HepG2 (cell line): ENCODE data around the gene MCOLN1. TPM values are rescaled to one million over a fixed set of nuclear protein-coding genes. Genes with fewer than 3 reads are reported as not detected.

ENCODE experiments used
- ATAC-seq: fragments of 200-7000 bp; cut with Tn5 transposase; 3 replicates; pipeline ENCODE4 v1.9.1; 2020; ENCODE audit warnings: mild to moderate bottlenecking, moderate library complexity
- BruUV-seq: library from RNA; stranded (reverse); fragments of 400-500 nt; replicated peaks from 2 replicates; lab custom pipeline; 2021; lab: Mats Ljungman, UMichigan
- CTCF ChIA-PET: fragments of 300-600 bp; formaldehyde crosslinking; extraction: SDS; loops from one replicate; lab custom pipeline; 2021; ENCODE audit warnings: low total read pairs, inconsistent platforms, low intra/inter-chr PET ratio; lab: Yijun Ruan, JAX
- POLR2A ChIA-PET: fragments of 350-600 bp; sonication (Branson Sonifier 250); formaldehyde crosslinking; loops from one replicate; lab custom pipeline; 2020; ENCODE audit warnings: antibody characterized with exemption, inconsistent platforms; lab: Yijun Ruan, JAX
- DNase-seq: peaks from one replicate; pipeline ENCODE4 v3.0.0-alpha.2; 2015; ENCODE audit warnings: low spot score
- FAIRE-seq: peaks from 3 replicates; lab custom pipeline; 2011; peaks lifted over from hg19 to GRCh38; lab: Jason Lieb, UNC
- H2AFZ ChIP-seq: one replicate; pipeline ENCODE4 v1.6.1; 2011; ENCODE audit warnings: low read length, inconsistent platforms
- H3K27ac ChIP-seq: fragments of 300-600 bp; 3 replicates; pipeline ENCODE4 v1.8.0; 2011; ENCODE audit warnings: mixed run types, mild to moderate bottlenecking, mixed read lengths, low read length, inconsistent platforms; ENCODE audit not compliant: insufficient read depth; ENCODE audit errors: extremely low read length
- H3K27me3 ChIP-seq, 2 experiments: fragments of 200-600 bp in 1 of 2; 2 replicates in 1 of 2; 3 replicates in 1 of 2; pipeline versions ENCODE4 v1.6.0 to v1.8.0; 2011; ENCODE audit warnings: low read length in 2 of 2, mild to moderate bottlenecking in 2 of 2, moderate library complexity in 2 of 2, inconsistent platforms in 1 of 2; ENCODE audit not compliant: insufficient read depth in 2 of 2, control insufficient read depth in 1 of 2
- H3K36me3 ChIP-seq, 2 experiments: fragments of 200-600 bp in 1 of 2; replicated peaks in 1 of 2; 2 replicates in 1 of 2; 3 replicates in 1 of 2; pipeline versions ENCODE4 v1.5.1 to v1.8.0; 2011; ENCODE audit warnings: low read length in 2 of 2, inconsistent platforms in 1 of 2; ENCODE audit not compliant: insufficient read depth in 2 of 2, control insufficient read depth in 1 of 2
- H3K4me1 ChIP-seq: 2 replicates; pipeline ENCODE4 v1.5.1; 2012; ENCODE audit warnings: low read length, inconsistent platforms; ENCODE audit not compliant: insufficient read depth
- H3K4me2 ChIP-seq: 2 replicates; pipeline ENCODE4 v1.6.0; 2011; ENCODE audit warnings: low read depth, low read length, inconsistent platforms
- H3K4me3 ChIP-seq, 3 experiments: fragments of 200-600 bp in 1 of 3; sonication (generic), shearing (Covaris generic) in 1 of 3; replicated peaks in 1 of 3; 2 replicates each; pipeline ENCODE4 v1.5.1; 2011 to 2016; ENCODE audit warnings: low read length in 3 of 3, inconsistent platforms in 2 of 3, low read depth in 2 of 3, mild to moderate bottlenecking in 2 of 3, control low read depth in 1 of 3, mixed read lengths in 1 of 3; ENCODE audit not compliant: insufficient read depth in 1 of 3
- H3K79me2 ChIP-seq: one replicate; pipeline ENCODE4 v1.6.1; 2011; ENCODE audit warnings: low read length, inconsistent platforms; ENCODE audit not compliant: insufficient read depth
- H3K9ac ChIP-seq: 2 replicates; pipeline ENCODE4 v1.6.0; 2011; ENCODE audit warnings: mild to moderate bottlenecking, low read depth, low read length, inconsistent platforms; ENCODE audit not compliant: insufficient read depth
- H3K9me3 ChIP-seq: 2 replicates; pipeline ENCODE4 v1.5.1; 2012; ENCODE audit warnings: mild to moderate bottlenecking, low read length
- H4K20me1 ChIP-seq: 2 replicates; pipeline ENCODE4 v1.6.0; 2011; ENCODE audit warnings: inconsistent platforms, mild to moderate bottlenecking, low read length, moderate library complexity; ENCODE audit not compliant: insufficient read depth
- EHMT2 ChIP-seq: fragments of 200-600 bp; sonication (generic); IDR thresholded peaks from 2 replicates; pipeline ENCODE4 v1.7.0; 2017; ENCODE audit warnings: antibody characterized with exemption, low read depth, low read length, borderline replicate concordance
- GATAD1 ChIP-seq: IDR thresholded peaks from 2 replicates; pipeline ENCODE4 v1.6.1; 2016; ENCODE audit warnings: missing genetic modification reagents, missing compliant biosample characterization
- KAT2B ChIP-seq: fragments of 150-350 bp; IDR thresholded peaks from 2 replicates; pipeline ENCODE4 v1.6.1; 2014; ENCODE audit warnings: low read depth, low read length, borderline replicate concordance
- KAT8 ChIP-seq: IDR thresholded peaks from 2 replicates; pipeline ENCODE4 v1.6.1; 2016; ENCODE audit warnings: missing genetic modification reagents, missing compliant biosample characterization
- KLF13 ChIP-seq: sonication (generic); formaldehyde crosslinking; IDR thresholded peaks from 2 replicates; pipeline ENCODE4 v1.4.0; 2020; ENCODE audit warnings: mild to moderate bottlenecking, missing genetic modification reagents
- KMT2B ChIP-seq: IDR thresholded peaks from 2 replicates; pipeline ENCODE4 v1.6.1; 2016; ENCODE audit warnings: missing genetic modification reagents, missing compliant biosample characterization
- MED8 ChIP-seq: sonication (generic); formaldehyde crosslinking; IDR thresholded peaks from 2 replicates; pipeline ENCODE4 v1.8.1; 2023; ENCODE audit warnings: mild to moderate bottlenecking, missing genetic modification reagents; ENCODE audit not compliant: insufficient replicate concordance
- MIXL1 ChIP-seq: IDR thresholded peaks from 2 replicates; pipeline ENCODE4 v1.6.1; 2016
- NFYB ChIP-seq: sonication (generic); formaldehyde crosslinking; IDR thresholded peaks from 2 replicates; pipeline ENCODE4 v1.4.0; 2020; ENCODE audit warnings: missing genetic modification reagents
- PRDM4 ChIP-seq: sonication (generic); formaldehyde crosslinking; IDR thresholded peaks from 2 replicates; pipeline ENCODE4 v1.9.0; 2021; ENCODE audit warnings: missing genetic modification reagents, borderline replicate concordance
- SIN3A ChIP-seq: IDR thresholded peaks from 2 replicates; pipeline ENCODE4 v1.6.1; 2011; ENCODE audit warnings: low read depth, mild to moderate bottlenecking, control low read depth, low read length, borderline replicate concordance
- SMARCE1 ChIP-seq: fragments of 450-650 bp; IDR thresholded peaks from 2 replicates; pipeline ENCODE4 v1.6.1; 2017; ENCODE audit warnings: borderline replicate concordance
- TEAD3 ChIP-seq: optimal IDR thresholded peaks from 2 replicates; pipeline ENCODE3; 2016; ENCODE audit warnings: borderline replicate concordance
- YY1 ChIP-seq: IDR thresholded peaks from 2 replicates; pipeline ENCODE4 v1.6.1; 2011; ENCODE audit warnings: low read length, low read depth, moderate library complexity, mild to moderate bottlenecking; ENCODE audit not compliant: insufficient read depth, insufficient replicate concordance
- ZFP90 ChIP-seq: sonication (generic); formaldehyde crosslinking; IDR thresholded peaks from 2 replicates; pipeline ENCODE4 v1.8.0; 2022; ENCODE audit warnings: missing genetic modification reagents, mild to moderate bottlenecking, inconsistent platforms, borderline replicate concordance
- ZNF530 ChIP-seq: sonication (generic); formaldehyde crosslinking; IDR thresholded peaks from 2 replicates; pipeline ENCODE4 v1.5.0; 2020; ENCODE audit warnings: low read depth, mild to moderate bottlenecking, missing genetic modification reagents
- ZNF652 ChIP-seq: IDR thresholded peaks from 2 replicates; pipeline ENCODE4 v1.6.1; 2016; ENCODE audit warnings: low read depth, borderline replicate concordance
- ZNF678 ChIP-seq: sonication (generic); formaldehyde crosslinking; IDR thresholded peaks from 2 replicates; pipeline ENCODE4 v1.4.0; 2020; ENCODE audit warnings: mild to moderate bottlenecking, missing genetic modification reagents
- ZNF766 ChIP-seq: sonication (generic); formaldehyde crosslinking; IDR thresholded peaks from 2 replicates; pipeline ENCODE4 v1.5.0; 2020; ENCODE audit warnings: missing genetic modification reagents, borderline replicate concordance
- ZNF790 ChIP-seq: sonication (generic); formaldehyde crosslinking; IDR thresholded peaks from 2 replicates; pipeline ENCODE4 v1.8.0; 2022; ENCODE audit warnings: missing genetic modification reagents, mild to moderate bottlenecking, borderline replicate concordance
- WGBS: methylation state at CpG from one replicate; pipeline ENCODE4 v1.1.6; 2017; ENCODE audit warnings: low lambda C conversion rate; 5-methylcytosine and 5-hydroxymethylcytosine counted together
- in situ Hi-C: cut with HindIII; loops from 2 replicates; pipeline ENCODE4 v1.10.0; 2017; ENCODE audit warnings: low pct_unique_long_range_greater_than_20kb; ENCODE audit not compliant: extremely low pct_ligation_motif_present
- intact Hi-C: fragments of 100-400 bp; cut with micrococcal nuclease; formaldehyde crosslinking; loops from one replicate; pipeline ENCODE4 v1.10.0; 2022; ENCODE audit not compliant: unreplicated experiment
- polyA plus RNA-seq, 8 experiments: library from polyadenylated mRNA; depleted of rRNA in 3 of 8; stranded (reverse) in 7 of 8; unstranded in 1 of 8; fragments of >200 nt; fragmentation: Illumina TruSeq in 4 of 8; extraction: Trizol in 4 of 8; gene quantifications; 2 replicates each; pipeline versions ENCODE4 v1.2.1 to v1.2.3, GENCODE V29; 2011 to 2016; ENCODE audit warnings: low read depth in 4 of 8, missing spikeins in 1 of 8, mixed read lengths in 1 of 8; ENCODE audit not compliant: insufficient read depth in 1 of 8
- total RNA-seq, 5 experiments: library from RNA; depleted of rRNA; stranded (reverse); fragments of >200 nt; fragmentation: Illumina TruSeq; extraction: Trizol; gene quantifications; 2 replicates each; pipeline ENCODE4 v1.2.3, GENCODE V29; 2016; ENCODE audit warnings: low read depth in 1 of 5

MCOLN1 gene
- total and polyA plus RNA-seq, 2 of the 13 experiments (the other 11 are each of a cell fraction or from before 2014, with no cell fraction given) = 3.4 to 15.7 TPM

GRCh38 chr19:7533925-7534480 lies 11.6 kb downstream of the MCOLN1 start (continued):
- TF ChIP-seq EHMT2 (no peak), MED8 (CRISPR knock-in tag) (no peak), SMARCE1 (no peak), ZNF678 (CRISPR knock-in tag) (no peak), ZNF530 (CRISPR knock-in tag) (no peak), SIN3A (peak; percentile 54; the same call in 1 of the 2 replicates), KMT2B (0 out of 2 replicates have a peak, but pooled peaks have one; percentile 19), GATAD1 (peak; percentile 53; the same call in 1 of the 2 replicates), KAT2B (no peak), ZNF766 (CRISPR knock-in tag) (no peak)

DNA sequence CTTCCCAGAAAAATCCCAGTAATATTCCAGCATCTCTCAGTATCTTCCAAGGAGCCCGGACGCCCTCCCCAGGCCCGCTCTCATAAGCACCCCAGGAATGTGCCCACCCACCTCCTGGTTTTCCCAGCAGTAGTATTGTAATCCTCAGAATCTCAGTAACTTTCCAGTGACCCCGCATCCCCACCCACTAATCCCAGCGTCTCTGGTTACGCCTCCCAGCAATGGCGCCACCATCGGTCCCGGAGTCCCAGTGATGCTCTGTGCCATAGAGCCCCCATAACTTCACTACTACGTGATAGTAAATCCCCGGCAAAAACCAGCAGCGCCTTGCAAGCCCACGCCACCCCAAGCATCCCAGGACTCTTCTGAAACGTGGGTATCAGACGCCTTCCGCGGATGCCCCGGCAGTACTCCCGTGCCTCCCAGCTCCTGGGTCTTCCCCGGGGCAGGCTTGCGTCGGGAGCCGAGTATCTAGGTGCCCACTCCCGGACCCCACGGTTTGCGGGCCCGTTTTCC lies 12.2 kb downstream of the MCOLN1 start:
- whole genome bisulfite sequencing = 5% methylated on average over 19 of the region's 27 CpGs
- Histone ChIP-seq H3K4me2 (peak overlapping the region; percentile 89), H3K9ac (peak overlapping the region; percentile 81), H3K4me1 (peaks cover 14% of the 10 kb centered on the region), H3K27ac (peak overlapping the region; percentile 84), H3K27me3 (no peaks in the 10 kb centered on the region; a peak in 1 of 5 replicates), H3K4me3 (peak overlapping the region; percentile 91 to 97 (median 94)), H3K36me3 (peaks cover 0 to 4% of the 10 kb centered on the region in 2 experiments; a peak in 2 of 5 replicates), H3K9me3 (no peaks in the 10 kb centered on the region), H2AFZ (no peak overlapping the region), H4K20me1 (no peaks in the 10 kb centered on the region), H3K79me2 (no peaks in the 10 kb centered on the region)
- in situ Hi-C loops = no loop called here
- ChIA-PET CTCF (no interaction called here), POLR2A (interaction anchor here (0.8 to 2.1 kb wide), 4 partner anchors 12 to 338 kb away, joined by 3 to 13 read pairs (median 4); partner anchors contain the start of gene MCOLN1)
- intact Hi-C loops = no loop called here
- ATAC-seq (peak; percentile 75), DNase-seq (peak; percentile 70), FAIRE-seq (peak; percentile 39)
- TSS peak; percentile 78 for BruUV-seq
- TF ChIP-seq TEAD3 (CRISPR knock-in tag) (peak; percentile 94), KAT8 (CRISPR knock-in tag) (peak; percentile 17; the same call in 1 of the 2 replicates), ZNF652 (no peak), PRDM4 (no peak), ZFP90 (CRISPR knock-in tag) (0 out of 2 replicates have a peak, but pooled peaks have one; percentile 55), MIXL1 (CRISPR knock-in tag) (no peak), NFYB (0 out of 2 replicates have a peak, but pooled peaks have one; percentile 11), ZNF790 (CRISPR knock-in tag) (peak; percentile 23; the same call in 1 of the 2 replicates), YY1 (peak; percentile 88), KLF13 (CRISPR knock-in tag) (no peak)
